IMR-90 (cell line): Measurements from ENCODE around the gene ANKRD37. TPM values are rescaled to one million over a fixed set of nuclear protein-coding genes. Genes with fewer than 3 reads are reported as not detected.

Experiments used
- ATAC-seq: fragments of 200-7000 bp; cut with Tn5 transposase; 2 replicates; pipeline ENCODE4 v1.9.1; 2020; ENCODE audit warnings: low read depth, mild to moderate bottlenecking, moderate library complexity
- BruUV-seq: library from RNA; stranded (reverse); fragments of 400-500 nt; replicated peaks from 2 replicates; lab custom pipeline; 2021; lab: Mats Ljungman, UMichigan
- CTCF ChIA-PET: fragments of 300-600 bp; formaldehyde crosslinking; extraction: SDS; loops from one replicate; lab custom pipeline; 2021; ENCODE audit warnings: antibody characterized with exemption; lab: Yijun Ruan, JAX
- POLR2A ChIA-PET: fragments of 300-600 bp; sonication (Branson Sonifier 250); formaldehyde crosslinking; loops from one replicate; lab custom pipeline; 2022; ENCODE audit warnings: antibody characterized with exemption; ENCODE audit not compliant: unreplicated experiment; lab: Charles Lee
- DNase-seq: peaks from one replicate; pipeline ENCODE4 v3.0.0; 2013
- H2AFZ ChIP-seq: replicated peaks from 2 replicates; pipeline ENCODE3; 2013; ENCODE audit warnings: low read length, mild to moderate bottlenecking; ENCODE audit not compliant: poor library complexity
- H2AK5ac ChIP-seq: 2 replicates; pipeline ENCODE4 v1.6.1; 2013; ENCODE audit warnings: low read depth, low read length, inconsistent platforms
- H2AK9ac ChIP-seq: replicated peaks from 2 replicates; pipeline ENCODE3; 2013; ENCODE audit warnings: mild to moderate bottlenecking, low read depth, low read length, moderate library complexity; ENCODE audit not compliant: poor library complexity
- H2BK120ac ChIP-seq: 2 replicates; pipeline ENCODE4 v1.6.1; 2013; ENCODE audit warnings: low read depth, low read length, inconsistent platforms
- H2BK15ac ChIP-seq: 3 replicates; pipeline ENCODE4 v1.6.1; 2013; ENCODE audit warnings: low read depth, low read length, inconsistent platforms
- H2BK20ac ChIP-seq: 2 replicates; pipeline ENCODE4 v1.6.1; 2013; ENCODE audit warnings: low read depth, mild to moderate bottlenecking, inconsistent platforms, low read length, moderate library complexity
- H2BK5ac ChIP-seq: 2 replicates; pipeline ENCODE4 v1.6.1; 2013; ENCODE audit warnings: mild to moderate bottlenecking, low read depth, low read length, inconsistent platforms; ENCODE audit not compliant: poor library complexity, severe bottlenecking
- H3K14ac ChIP-seq: replicated peaks from 2 replicates; pipeline ENCODE4 v1.6.1; 2013; ENCODE audit warnings: low read depth, low read length, inconsistent platforms
- H3K18ac ChIP-seq: 2 replicates; pipeline ENCODE4 v1.6.1; 2013; ENCODE audit warnings: low read depth, low read length, control low read depth
- H3K23ac ChIP-seq: 2 replicates; pipeline ENCODE4 v1.6.1; 2013; ENCODE audit warnings: low read depth, low read length, inconsistent platforms
- H3K27ac ChIP-seq: 2 replicates; pipeline ENCODE4 v1.5.1; 2013; ENCODE audit warnings: mild to moderate bottlenecking, control low read depth, low read length; ENCODE audit not compliant: insufficient read depth
- H3K27me3 ChIP-seq: 2 replicates; pipeline ENCODE4 v1.6.1; 2013; ENCODE audit warnings: low read length; ENCODE audit not compliant: control insufficient read depth, insufficient read depth
- H3K36me3 ChIP-seq: 2 replicates; pipeline ENCODE4 v1.6.1; 2013; ENCODE audit warnings: low read length, mixed read lengths; ENCODE audit not compliant: control insufficient read depth, insufficient read depth
- H3K4ac ChIP-seq: 2 replicates; pipeline ENCODE4 v1.6.1; 2013; ENCODE audit warnings: low read depth, low read length, inconsistent platforms
- H3K4me1 ChIP-seq: 2 replicates; pipeline ENCODE4 v1.6.1; 2013; ENCODE audit warnings: low read length, mixed read lengths; ENCODE audit not compliant: control insufficient read depth, insufficient read depth
- H3K4me2 ChIP-seq: 2 replicates; pipeline ENCODE4 v1.6.1; 2013; ENCODE audit warnings: low read depth, mild to moderate bottlenecking, control low read depth, low read length, moderate library complexity
- H3K4me3 ChIP-seq: 2 replicates; pipeline ENCODE4 v1.5.1; 2013; ENCODE audit warnings: low read depth, mild to moderate bottlenecking, control low read depth, low read length, moderate library complexity; ENCODE audit not compliant: insufficient read depth
- H3K56ac ChIP-seq: 2 replicates; pipeline ENCODE4 v1.6.1; 2013; ENCODE audit warnings: low read length, inconsistent platforms; ENCODE audit not compliant: insufficient read depth; ENCODE audit errors: extremely low read depth
- H3K79me1 ChIP-seq, 2 experiments: 2 replicates each; pipeline ENCODE4 v1.6.1; 2013; ENCODE audit warnings: low read length in 2 of 2, inconsistent platforms in 1 of 2, low read depth in 1 of 2
- H3K9ac ChIP-seq: 2 replicates; pipeline ENCODE4 v1.6.1; 2013; ENCODE audit warnings: low read depth, low read length, control low read depth
- H3K9me1 ChIP-seq: 2 replicates; pipeline ENCODE4 v1.6.1; 2013; ENCODE audit warnings: low read length, inconsistent platforms; ENCODE audit not compliant: insufficient read depth
- H3K9me3 ChIP-seq: 2 replicates; pipeline ENCODE4 v1.6.1; 2013; ENCODE audit warnings: low read length; ENCODE audit not compliant: control insufficient read depth, insufficient read depth
- H4K20me1 ChIP-seq: 2 replicates; pipeline ENCODE4 v1.6.1; 2013; ENCODE audit warnings: low read length, inconsistent platforms; ENCODE audit not compliant: insufficient read depth
- H4K5ac ChIP-seq: 2 replicates; pipeline ENCODE4 v1.6.1; 2013; ENCODE audit warnings: mild to moderate bottlenecking, low read depth, low read length, control low read depth
- H4K8ac ChIP-seq, 2 experiments: 2 replicates each; pipeline ENCODE4 v1.6.1; 2013; ENCODE audit warnings: low read depth in 2 of 2, low read length in 2 of 2, control low read depth in 1 of 2, inconsistent platforms in 1 of 2
- H4K91ac ChIP-seq: 2 replicates; pipeline ENCODE4 v1.6.1; 2013; ENCODE audit warnings: low read depth, low read length, inconsistent platforms; ENCODE audit not compliant: insufficient read depth
- CEBPB ChIP-seq: IDR thresholded peaks from 2 replicates; pipeline ENCODE4 v1.6.1; 2012; ENCODE audit warnings: low read depth, low read length, improper control_type of control experiment
- MAFK ChIP-seq: IDR thresholded peaks from 2 replicates; pipeline ENCODE4 v1.6.1; 2012; ENCODE audit warnings: low read depth, low read length, improper control_type of control experiment
- NFE2L2 ChIP-seq: fragments of 150-350 bp; IDR thresholded peaks from 2 replicates; pipeline ENCODE4 v1.6.1; 2016; ENCODE audit warnings: low read depth, mild to moderate bottlenecking, low read length
- WGBS, 2 experiments: methylation state at CpG; one replicate each; pipeline versions ENCODE4 v1.1.5 to v1.1.7; 2013; ENCODE audit warnings: missing lambda C conversion rate in 2 of 2; ENCODE audit not compliant: insufficient read length in 1 of 2; ENCODE audit errors: extremely low coverage in 2 of 2; 5-methylcytosine and 5-hydroxymethylcytosine counted together
- dilution Hi-C: fragments of 300-500 bp; cut with HindIII; formaldehyde crosslinking; loops from one replicate; pipeline ENCODE4 v1.14.3; 2018; ENCODE audit warnings: low sequenced_read_pairs; ENCODE audit not compliant: unreplicated experiment
- in situ Hi-C: fragments of 300-500 bp; cut with MboI; formaldehyde crosslinking; loops from 3 replicates; pipeline ENCODE4 v1.14.3; 2019; ENCODE audit warnings: low sequenced_read_pairs, inconsistent platforms, mixed read lengths
- intact Hi-C: fragments of 100-400 bp; cut with micrococcal nuclease; formaldehyde crosslinking; loops from 2 replicates; pipeline ENCODE4 v1.10.0; 2022
- polyA plus RNA-seq, 3 experiments: library from polyadenylated mRNA; depleted of rRNA; stranded (reverse); fragments of >200 nt; gene quantifications; 2 replicates each; pipeline ENCODE4 v1.2.3, GENCODE V29; 2012; ENCODE audit warnings: low replicate concordance in 1 of 3
- total RNA-seq: library from RNA; depleted of rRNA; stranded (reverse); fragments of >200 nt; gene quantifications from 2 replicates; pipeline ENCODE4 v1.2.3, GENCODE V29; 2012

ANKRD37 gene
- total and polyA plus RNA-seq, 2 of the 4 experiments (the other 2 are of a cell fraction) = 7.1 to 8.2 TPM

DNA sequence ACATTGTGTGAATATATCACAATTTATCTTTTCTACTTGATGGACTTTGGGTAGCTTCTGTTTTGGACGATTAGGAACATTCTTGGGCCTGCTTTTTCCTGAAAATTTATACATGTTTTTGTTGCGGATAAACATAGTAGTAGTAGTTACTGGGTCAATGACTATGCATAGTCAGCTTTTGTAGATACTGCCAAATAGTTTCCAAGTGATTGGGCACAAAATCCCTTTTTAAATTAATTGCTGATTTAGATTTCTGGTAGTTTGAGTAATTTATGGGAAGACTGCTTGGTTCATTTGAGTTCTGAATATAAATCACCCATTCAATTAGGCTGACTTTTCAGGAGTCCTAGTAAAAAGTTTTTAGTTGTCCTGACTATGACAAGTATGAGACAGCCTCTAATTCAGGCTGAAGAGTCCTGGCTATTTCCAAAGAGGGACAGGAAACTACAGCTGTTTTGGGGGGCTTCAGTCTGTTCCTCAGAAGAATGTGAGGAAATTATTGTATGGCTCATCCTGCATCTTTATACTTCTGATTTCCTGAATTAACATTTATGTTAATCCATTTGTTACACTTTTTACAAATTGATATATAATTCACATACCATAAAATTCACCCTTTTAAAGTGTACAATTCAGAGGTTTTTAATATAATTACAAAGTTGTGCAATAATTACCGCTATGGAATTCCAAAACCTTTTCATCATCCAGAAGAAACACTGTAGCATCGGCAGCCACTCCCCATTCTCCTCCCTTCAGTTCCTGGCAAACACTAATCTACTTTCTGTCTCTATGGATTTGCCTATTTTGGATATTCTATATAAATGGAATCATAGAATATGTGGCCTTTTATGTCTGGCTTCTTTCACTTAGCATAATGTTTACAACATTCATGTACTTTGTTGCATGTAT, 15.1 kb upstream of the ANKRD37 start:
- no peak overlapping the region for H2BK120ac ChIP-seq
- H3K36me3 ChIP-seq = peaks cover 5% of the 10 kb centered on the region
- intact Hi-C loops = no loop called here
- peaks cover 5% of the 10 kb centered on the region for H3K9me3 ChIP-seq
- in situ Hi-C loops = no loop called here
- H4K20me1 ChIP-seq = no peaks in the 10 kb centered on the region
- H3K4me1 ChIP-seq = no peaks in the 10 kb centered on the region
- no peaks in the 10 kb centered on the region for H3K79me1 ChIP-seq
- dilution Hi-C loops = no loop called here
- no peak overlapping the region for H2BK20ac ChIP-seq
- H2BK5ac ChIP-seq = no peak overlapping the region
- no peak overlapping the region for H4K5ac ChIP-seq
- no peak overlapping the region for H3K4me2 ChIP-seq
- H2AK9ac ChIP-seq = no peak overlapping the region
- no peaks in the 10 kb centered on the region for H3K9me1 ChIP-seq
- TF ChIP-seq CEBPB = peak; percentile 76
- TF ChIP-seq NFE2L2 = no peak
- 0 out of 2 replicates have a peak, but pooled peaks have one; percentile 21 for TF ChIP-seq MAFK
- no peak overlapping the region for H3K23ac ChIP-seq
- H2AK5ac ChIP-seq = no peak overlapping the region
- H2AFZ ChIP-seq = no peak overlapping the region
- H3K4me3 ChIP-seq = no peak overlapping the region
- ChIA-PET CTCF (interaction anchor here (0.6 kb wide), 1 partner anchor 1675 kb away, joined by 3 read pairs; no protein-coding TSS in a partner anchor), POLR2A (no interaction called here)
- no peak overlapping the region for H3K4ac ChIP-seq
- no peak overlapping the region for H3K56ac ChIP-seq
- no peak overlapping the region for H3K18ac ChIP-seq
- WGBS, 2 experiments = no CpG with 5 or more reads among the region's 4 CpGs
- no peak overlapping the region for H2BK15ac ChIP-seq
- no peak overlapping the region for H4K91ac ChIP-seq
- no peak overlapping the region for H4K8ac ChIP-seq
- H3K14ac ChIP-seq = no peak overlapping the region
- no peak overlapping the region for H3K9ac ChIP-seq
- no peak for ATAC-seq
- H3K27ac ChIP-seq = no peak overlapping the region
- peak; percentile 24 for DNase-seq
- BruUV-seq = no TSS peak
- no peaks in the 10 kb centered on the region for H3K27me3 ChIP-seq
